H9 (cell line): ENCODE measurements around the gene CPEB2. TPM values are rescaled to one million over a fixed set of nuclear protein-coding genes. Genes with fewer than 3 reads are reported as not detected.
A peak's percentile ranks its signal among the peaks of the same experiment; 100 is the strongest.

Experiments
- DNase-seq: peaks from one replicate; pipeline ENCODE4 v3.0.0-alpha.2; 2017
- H2AFZ ChIP-seq: one replicate; pipeline ENCODE4 v1.6.1; 2013; ENCODE audit warnings: mild to moderate bottlenecking, low read length, control low read depth, moderate library complexity
- H2AK5ac ChIP-seq: 2 replicates; pipeline ENCODE4 v1.6.1; 2013; ENCODE audit warnings: low read length, control low read depth, mixed read lengths; ENCODE audit not compliant: insufficient read length
- H2BK120ac ChIP-seq: one replicate; pipeline ENCODE4 v1.6.1; 2013; ENCODE audit warnings: low read depth, mild to moderate bottlenecking, low read length, control low read depth, inconsistent platforms; ENCODE audit not compliant: poor library complexity, severe bottlenecking
- H2BK12ac ChIP-seq: 2 replicates; pipeline ENCODE4 v1.6.1; 2013; ENCODE audit warnings: low read length, control low read depth, mixed read lengths, low read depth; ENCODE audit not compliant: insufficient read length
- H2BK15ac ChIP-seq: 2 replicates; pipeline ENCODE4 v1.6.1; 2013; ENCODE audit warnings: low read depth, low read length, control low read depth
- H2BK20ac ChIP-seq: one replicate; pipeline ENCODE4 v1.6.1; 2013; ENCODE audit warnings: low read depth, mild to moderate bottlenecking, low read length, control low read depth, inconsistent platforms; ENCODE audit not compliant: poor library complexity, severe bottlenecking
- H2BK5ac ChIP-seq: 2 replicates; pipeline ENCODE4 v1.6.1; 2013; ENCODE audit warnings: low read length, control low read depth, mixed read lengths; ENCODE audit not compliant: insufficient read length
- H3K14ac ChIP-seq: 2 replicates; pipeline ENCODE4 v1.6.1; 2013; ENCODE audit warnings: low read length, control low read depth; ENCODE audit not compliant: insufficient read depth
- H3K18ac ChIP-seq: 2 replicates; pipeline ENCODE4 v1.6.1; 2013; ENCODE audit warnings: low read depth, mild to moderate bottlenecking, mixed read lengths, low read length, control low read depth; ENCODE audit not compliant: insufficient read length
- H3K23ac ChIP-seq: 2 replicates; pipeline ENCODE4 v1.6.1; 2013; ENCODE audit warnings: low read length, control low read depth, mixed read lengths, low read depth; ENCODE audit not compliant: insufficient read length
- H3K23me2 ChIP-seq: 2 replicates; pipeline ENCODE4 v1.6.1; 2013; ENCODE audit warnings: low read depth, mild to moderate bottlenecking, mixed read lengths, low read length, control low read depth; ENCODE audit not compliant: insufficient read length, poor library complexity, severe bottlenecking
- H3K27ac ChIP-seq: 2 replicates; pipeline ENCODE4 v1.5.1; 2013; ENCODE audit warnings: low read length, control low read depth, mixed read lengths, low read depth; ENCODE audit not compliant: insufficient read length
- H3K27me3 ChIP-seq: 2 replicates; pipeline ENCODE4 v1.6.1; 2013; ENCODE audit warnings: low read length, control low read depth, inconsistent platforms; ENCODE audit not compliant: insufficient read depth
- H3K4ac ChIP-seq: 2 replicates; pipeline ENCODE4 v1.6.1; 2013; ENCODE audit warnings: low read depth, mild to moderate bottlenecking, control low read depth, inconsistent platforms, low read length, moderate library complexity
- H3K4me1 ChIP-seq: 2 replicates; pipeline ENCODE4 v1.6.1; 2013; ENCODE audit warnings: low read length, control low read depth, inconsistent platforms; ENCODE audit not compliant: insufficient read depth
- H3K4me2 ChIP-seq: 2 replicates; pipeline ENCODE4 v1.6.1; 2013; ENCODE audit warnings: low read length, control low read depth, mixed read lengths; ENCODE audit not compliant: insufficient read length, insufficient read depth
- H3K56ac ChIP-seq: 2 replicates; pipeline ENCODE4 v1.6.1; 2013; ENCODE audit warnings: low read depth, mild to moderate bottlenecking, mixed read lengths, low read length, control low read depth; ENCODE audit not compliant: insufficient read length
- H3K79me1 ChIP-seq: 2 replicates; pipeline ENCODE4 v1.6.1; 2013; ENCODE audit warnings: low read depth, mild to moderate bottlenecking, moderate library complexity, low read length, control low read depth, inconsistent platforms; ENCODE audit not compliant: insufficient read depth, poor library complexity, severe bottlenecking
- H3K79me2 ChIP-seq: 2 replicates; pipeline ENCODE4 v1.6.1; 2013; ENCODE audit warnings: low read length, control low read depth, inconsistent platforms; ENCODE audit not compliant: insufficient read depth
- H3K9ac ChIP-seq: 2 replicates; pipeline ENCODE4 v1.6.1; 2013; ENCODE audit warnings: low read length, control low read depth, mixed read lengths; ENCODE audit not compliant: insufficient read length; ENCODE audit errors: extremely low read depth
- H3K9me3 ChIP-seq: one replicate; pipeline ENCODE4 v1.6.1; 2013; ENCODE audit warnings: low read depth, low read length, inconsistent platforms; ENCODE audit not compliant: control insufficient read depth
- H3T11ph ChIP-seq: one replicate; pipeline ENCODE4 v1.6.1; 2013; ENCODE audit warnings: mild to moderate bottlenecking, low read length, control low read depth, inconsistent platforms
- H4K20me1 ChIP-seq: one replicate; pipeline ENCODE4 v1.6.1; 2013; ENCODE audit not compliant: control insufficient read depth, insufficient read length, insufficient read depth
- H4K5ac ChIP-seq: 2 replicates; pipeline ENCODE4 v1.6.1; 2013; ENCODE audit warnings: low read depth, mild to moderate bottlenecking, mixed read lengths, low read length, control low read depth; ENCODE audit not compliant: insufficient read length
- H4K8ac ChIP-seq: replicated peaks from 2 replicates; pipeline ENCODE4 v1.6.1; 2013; ENCODE audit warnings: low read length, control low read depth, mixed read lengths, low read depth; ENCODE audit not compliant: insufficient read length
- H4K91ac ChIP-seq: 2 replicates; pipeline ENCODE4 v1.6.1; 2013; ENCODE audit warnings: low read depth, mild to moderate bottlenecking, moderate library complexity, mixed read lengths, low read length, control low read depth; ENCODE audit not compliant: insufficient read length
- H3K27ac Mint-ChIP-seq, 3 experiments: 2 replicates in 2 of 3; 3 replicates in 1 of 3; pipeline ENCODE4 v1.8.0; 2020 to 2021; ENCODE audit warnings: mixed read lengths in 3 of 3, mild to moderate bottlenecking in 1 of 3, moderate library complexity in 1 of 3
- H3K27me3 Mint-ChIP-seq: 2 replicates; pipeline ENCODE4 v1.8.0; 2021; ENCODE audit warnings: low read depth, mild to moderate bottlenecking, moderate library complexity, mixed read lengths
- H3K36me3 Mint-ChIP-seq, 3 experiments: 2 replicates in 2 of 3; 3 replicates in 1 of 3; pipeline ENCODE4 v1.8.0; 2020 to 2021; ENCODE audit warnings: low read depth in 3 of 3, mixed read lengths in 3 of 3; ENCODE audit not compliant: insufficient read depth in 1 of 3
- H3K4me1 Mint-ChIP-seq, 2 experiments: 2 replicates each; pipeline ENCODE4 v1.8.0; 2020; ENCODE audit warnings: mixed read lengths in 2 of 2
- H3K4me3 Mint-ChIP-seq, 2 experiments: 2 replicates in 1 of 2; 3 replicates in 1 of 2; pipeline ENCODE4 v1.8.0; 2020 to 2021; ENCODE audit warnings: mild to moderate bottlenecking in 2 of 2, mixed read lengths in 2 of 2, moderate library complexity in 1 of 2
- H3K9me3 Mint-ChIP-seq, 2 experiments: 2 replicates in 1 of 2; 3 replicates in 1 of 2; pipeline ENCODE4 v1.8.0; 2020; ENCODE audit warnings: mild to moderate bottlenecking in 2 of 2, mixed read lengths in 2 of 2, moderate library complexity in 1 of 2
- CTCF ChIP-seq: fragments of 200-600 bp; sonication (generic); conservative IDR thresholded peaks from 3 replicates; pipeline ENCODE4 v1.8.0; 2021; ENCODE audit warnings: antibody characterized with exemption, mild to moderate bottlenecking
- WGBS: extraction: QIAGEN DNeasy Blood & Tissue Kit; methylation state at CpG from one replicate; pipeline ENCODE4 v1.1.7; 2013; ENCODE audit warnings: missing lambda C conversion rate, low lambda C conversion rate, mixed read lengths; ENCODE audit not compliant: insufficient read length; ENCODE audit errors: extremely low coverage; 5-methylcytosine and 5-hydroxymethylcytosine counted together
- total RNA-seq: library from RNA; stranded (reverse); gene quantifications from 2 replicates; pipeline ENCODE4 v1.2.1, GENCODE V29; 2021

Gene CPEB2
- total RNA-seq, 1 experiment from 2014 or later = 1.8 TPM

GRCh38 chr4:15043226-15043625 lies 40.9 kb downstream of the CPEB2 start:
- Histone ChIP-seq H3K23ac (no peak overlapping the region), H2BK20ac (no peak overlapping the region), H3K79me2 (no peaks in the 10 kb centered on the region), H4K5ac (no peak overlapping the region), H3K4ac (no peak overlapping the region), H4K91ac (no peak overlapping the region), H2BK12ac (no peak overlapping the region), H3K9ac (no peak overlapping the region), H3K9me3 (no peaks in the 10 kb centered on the region), H3K18ac (no peak overlapping the region), H3T11ph (no peak overlapping the region), H3K4me1 (no peaks in the 10 kb centered on the region; the same call in 1 of the 2 replicates), H3K79me1 (no peaks in the 10 kb centered on the region), H2BK120ac (no peak overlapping the region), H2BK15ac (no peak overlapping the region), H3K27me3 (no peaks in the 10 kb centered on the region), H3K27ac (no peak overlapping the region), H3K4me2 (no peak overlapping the region), H2AK5ac (no peak overlapping the region), H2AFZ (no peak overlapping the region), H2BK5ac (no peak overlapping the region), H3K23me2 (no peaks in the 10 kb centered on the region), H4K20me1 (no peaks in the 10 kb centered on the region), H4K8ac (no peak overlapping the region), H3K56ac (no peak overlapping the region), H3K14ac (no peak overlapping the region)
- H3K27ac Mint-ChIP-seq = no peak overlapping the region
- TF ChIP-seq CTCF = peak; percentile 55
- no peak for DNase-seq
- H3K4me1 Mint-ChIP-seq = peaks cover 8 to 10% of the 10 kb centered on the region in 2 experiments
- H3K27me3 Mint-ChIP-seq = no peaks in the 10 kb centered on the region
- no CpG with 5 or more reads among the region's 3 CpGs for WGBS
- H3K36me3 Mint-ChIP-seq = no peaks in the 10 kb centered on the region
- no peaks in the 10 kb centered on the region for H3K9me3 Mint-ChIP-seq
- H3K4me3 Mint-ChIP-seq = no peak overlapping the region
